ENCODE measurements around the gene NR5A1.

- TF ChIP-seq EZH2phosphoT487 (IDR thresholded peaks at IDR 0.05; ENCODE audit: insufficient read depth, low read depth) (no peak), EZH2 (IDR thresholded peaks at IDR 0.05; ENCODE audit: insufficient read depth, poor library complexity, severe bottlenecking) (no peak)
Observed at GRCh38 chr9:124532897-124533296, 25.7 kb upstream of the NR5A1 start.

Measured in GM23248 (cell line).